HEK293T (cell line): ENCODE data around the gene ZFP30.

ENCODE experiments used
- ARNT ChIP-seq: fragments of 450-650 bp; IDR thresholded peaks from 2 replicates; pipeline ENCODE4 v1.6.1; 2017; ENCODE audit warnings: mild to moderate bottlenecking
- FOXK2 ChIP-seq: fragments of 450-650 bp; IDR thresholded peaks from 2 replicates; pipeline ENCODE4 v1.6.1; 2016; ENCODE audit warnings: mild to moderate bottlenecking
- FOXM1 ChIP-seq: fragments of 450-650 bp; IDR thresholded peaks from 2 replicates; pipeline ENCODE4 v1.6.1; 2017; ENCODE audit warnings: mild to moderate bottlenecking, borderline replicate concordance
- L3MBTL2 ChIP-seq: fragments of 450-650 bp; conservative IDR thresholded peaks from 2 replicates; pipeline ENCODE4 v1.6.1; 2016; ENCODE audit warnings: mild to moderate bottlenecking

DNA sequence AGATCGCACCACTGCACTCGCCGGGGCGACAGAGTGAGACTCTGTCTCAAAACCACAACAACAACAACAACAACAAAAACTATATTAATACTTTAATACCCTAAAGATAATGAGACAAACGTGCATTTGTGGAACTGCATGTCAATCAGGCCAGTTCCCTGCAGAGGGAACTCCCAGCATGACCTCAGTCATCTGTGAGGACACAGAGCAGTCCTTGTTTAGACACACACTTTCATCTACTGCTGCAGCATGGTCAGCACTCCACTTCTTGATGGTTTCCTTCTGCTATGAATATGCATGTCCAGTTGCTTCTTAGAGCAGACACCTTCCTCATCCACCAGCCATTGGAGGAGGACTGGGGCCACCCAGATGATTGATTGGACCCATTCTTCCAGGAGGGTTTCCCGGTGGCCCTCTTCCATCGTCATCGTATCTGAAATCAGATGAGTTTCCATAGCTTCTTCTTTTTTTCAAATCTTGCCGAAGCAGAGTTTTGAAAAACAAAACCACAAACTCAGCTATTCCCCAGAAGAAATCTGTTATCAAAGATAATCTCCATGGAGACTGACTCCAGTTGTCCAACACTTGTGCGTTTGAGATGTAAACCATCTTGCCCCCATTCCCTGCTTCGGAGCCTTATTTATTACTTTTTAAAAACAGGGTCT is 37.8 kb upstream of the ZFP30 start:
- TF ChIP-seq ARNT (no peak), L3MBTL2 (no peak), FOXK2 (no peak), FOXM1 (no peak)
